VCaP (cell line): ENCODE measurements around the gene ZDHHC1.

Experiments used
- H3K27ac ChIP-seq: fragments of 450-650 bp; 2 replicates; pipeline ENCODE4 v1.5.1; 2017
- CTCF ChIP-seq: fragments of 450-650 bp; conservative IDR thresholded peaks from 2 replicates; pipeline ENCODE4 v1.5.1; 2017; ENCODE audit warnings: mild to moderate bottlenecking, moderate library complexity

Gene ZDHHC1

GRCh38 chr16:67442581-67443255 is 26.4 kb upstream of the ZDHHC1 start:
- H3K27ac ChIP-seq, result peak overlapping the region; percentile 69
- no peak for TF ChIP-seq CTCF

GRCh38 chr16:67441907-67442306 is 25.6 kb upstream of the ZDHHC1 start:
- TF ChIP-seq CTCF, result no peak

GRCh38 chr16:67441271-67441753 is 25.0 kb upstream of the ZDHHC1 start:
- H3K27ac ChIP-seq, result peak overlapping the region; percentile 69
- TF ChIP-seq CTCF, result no peak

More at GRCh38 chr16:67441907-67442306, 25.6 kb upstream of the ZDHHC1 start:
- H3K27ac ChIP-seq, result peak overlapping the region; percentile 69

- no peak overlapping the region for H3K27ac ChIP-seq
- TF ChIP-seq CTCF, result no peak
Measured at GRCh38 chr16:67438824-67439393, 22.6 kb upstream of the ZDHHC1 start.

- no peak overlapping the region for H3K27ac ChIP-seq
- TF ChIP-seq CTCF, result no peak
Measured at GRCh38 chr16:67438098-67438791, 22.0 kb upstream of the ZDHHC1 start.

GRCh38 chr16:67437513-67437912 is 21.2 kb upstream of the ZDHHC1 start:
- no peak overlapping the region for H3K27ac ChIP-seq
- no peak for TF ChIP-seq CTCF

- TF ChIP-seq CTCF, result no peak
- no peak overlapping the region for H3K27ac ChIP-seq
Measured at GRCh38 chr16:67436640-67437193, 20.4 kb upstream of the ZDHHC1 start.
